HG02610 (cell line): Measurements from ENCODE around the gene UNC5C.

Experiments
- ATAC-seq: cut with Tn5 transposase; IDR thresholded peaks from one replicate; pipeline ENCODE4 v1.9.1; 2021; ENCODE audit warnings: mild to moderate bottlenecking, moderate library complexity; ENCODE audit not compliant: unreplicated experiment

UNC5C gene

DNA sequence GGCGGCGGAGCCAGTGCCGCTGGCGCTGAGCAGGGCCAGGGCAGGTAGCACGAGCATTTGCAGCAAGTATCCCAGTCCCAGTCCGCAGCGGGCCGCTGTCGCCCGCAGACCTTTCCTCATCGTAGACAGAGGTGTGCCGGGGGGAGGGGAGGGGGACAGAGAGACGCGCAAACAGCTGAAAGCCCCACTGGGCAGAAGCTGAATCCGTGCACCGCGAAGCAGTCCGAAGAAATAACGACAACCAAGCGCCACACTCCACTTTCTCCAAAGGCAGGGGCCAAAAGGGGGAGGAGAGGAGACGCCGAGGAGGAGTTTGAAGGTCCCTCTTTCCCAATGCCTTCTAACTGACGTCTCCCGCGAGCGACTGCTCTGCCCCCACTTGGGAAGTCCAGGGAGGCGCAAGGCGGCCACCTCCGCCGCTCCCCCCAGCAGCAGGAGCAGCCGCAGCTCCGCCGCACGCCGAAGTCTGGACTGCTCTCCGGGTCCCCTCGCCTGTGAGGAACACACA lies at the start of gene UNC5C:
UNC5C (minus strand) TSS at position 236 of the 508 bp plus-strand sequence.
- no peak for ATAC-seq

DNA sequence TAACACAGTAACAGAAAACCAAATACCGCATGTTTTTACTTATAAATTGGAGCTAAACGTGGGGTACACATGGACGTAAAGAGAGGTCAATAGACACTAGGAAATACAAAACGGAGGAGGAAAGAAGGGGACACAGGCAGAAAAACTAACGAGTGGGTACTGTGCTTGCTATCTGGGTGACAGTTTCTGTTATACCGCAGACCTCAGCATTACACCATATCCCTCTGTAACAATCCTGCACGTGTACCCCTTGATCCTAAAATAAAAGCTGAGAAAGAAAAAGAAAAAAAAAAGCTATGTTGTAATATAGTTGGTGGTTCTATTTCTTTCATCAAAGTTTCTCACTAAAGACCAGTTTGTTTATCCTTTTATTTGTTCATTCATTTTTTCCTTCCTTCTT lies 47.9 kb upstream of the UNC5C start:
- ATAC-seq = no peak

- no peak for ATAC-seq
Observed at GRCh38 chr4:95594629-95595028, 45.9 kb upstream of the UNC5C start.

- no peak for ATAC-seq
Observed at GRCh38 chr4:95594013-95594412, 45.2 kb upstream of the UNC5C start.

GRCh38 chr4:95591278-95591677 lies 42.5 kb upstream of the UNC5C start:
- no peak for ATAC-seq

GRCh38 chr4:95590615-95591014 lies 41.8 kb upstream of the UNC5C start:
- ATAC-seq = no peak

- ATAC-seq = no peak
Observed at GRCh38 chr4:95585016-95585695, 36.4 kb upstream of the UNC5C start.

DNA sequence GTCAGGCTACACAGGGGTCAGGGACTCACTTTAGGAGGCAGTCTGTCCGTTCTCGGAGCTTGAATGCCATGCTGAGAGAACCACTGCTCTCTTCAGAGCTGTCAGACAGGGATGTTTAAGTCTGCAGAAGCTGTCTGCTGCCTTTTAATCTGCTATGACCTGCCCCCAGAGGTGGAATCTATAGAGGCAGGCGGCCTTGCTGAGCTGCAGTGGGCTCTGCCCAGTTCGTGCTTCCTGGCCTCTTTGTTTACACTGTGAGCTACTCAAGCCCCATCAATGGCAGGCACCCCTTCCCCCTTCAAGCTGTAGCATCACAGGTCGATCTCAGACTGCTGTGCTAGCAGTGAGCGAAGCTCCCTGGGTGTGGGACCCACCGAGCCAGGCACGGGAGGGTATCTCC lies 31.5 kb upstream of the UNC5C start:
- no peak for ATAC-seq

DNA sequence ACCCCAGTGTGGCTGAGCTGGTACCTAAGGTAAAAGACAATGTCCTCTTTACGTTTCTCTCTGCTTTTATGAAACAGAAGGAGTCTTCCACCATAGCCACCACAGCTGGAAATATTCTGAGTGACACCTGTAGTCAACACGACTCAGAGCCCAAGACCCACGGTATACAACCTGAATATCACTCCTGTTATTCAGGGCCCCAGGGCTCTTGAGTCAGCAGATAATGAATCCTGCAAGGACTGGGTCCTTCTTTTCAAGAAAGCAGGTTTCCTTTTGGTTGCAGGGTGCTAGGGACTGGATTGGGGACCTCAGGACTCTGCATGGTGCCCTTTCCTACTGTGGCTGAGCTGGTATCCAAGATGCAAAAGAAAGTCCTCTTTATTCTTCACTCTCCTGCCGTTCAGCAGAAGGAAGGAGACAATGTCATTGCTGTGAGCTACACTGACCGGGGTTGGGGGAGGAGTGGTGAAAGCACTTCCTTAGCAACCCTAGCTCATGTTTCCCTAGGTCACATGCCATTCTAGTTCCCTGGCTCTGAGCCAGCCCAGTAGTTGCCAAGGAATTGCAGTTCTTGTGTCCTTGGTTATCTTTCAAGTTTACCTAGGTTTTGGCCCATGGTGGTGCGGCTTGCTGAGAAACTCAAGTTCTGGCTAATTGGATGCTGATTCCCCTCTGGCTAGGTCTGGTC lies 23.7 kb upstream of the UNC5C start:
- no peak for ATAC-seq

DNA sequence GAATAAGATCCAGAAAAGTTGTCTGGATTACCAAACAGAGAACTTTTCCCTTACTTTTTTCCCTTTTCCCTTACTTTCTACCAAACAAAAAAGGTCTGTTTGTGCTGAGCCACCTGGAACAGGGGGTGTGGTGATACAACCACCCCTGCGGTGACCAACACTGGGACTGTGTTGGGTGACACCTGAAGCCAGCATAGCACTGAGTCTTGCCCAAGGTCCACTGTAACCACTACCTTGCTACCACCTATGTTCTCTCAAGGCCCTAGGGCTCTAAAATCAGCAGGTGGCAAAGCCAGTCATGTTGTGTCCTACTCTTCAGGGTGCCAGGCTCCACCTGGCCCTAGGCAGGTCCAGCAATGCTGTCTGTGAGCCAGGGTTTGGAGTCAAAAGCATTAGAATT lies 22.8 kb upstream of the UNC5C start:
- ATAC-seq = no peak

- ATAC-seq = no peak
Observed at GRCh38 chr4:95563638-95564337, 15.0 kb upstream of the UNC5C start.

DNA sequence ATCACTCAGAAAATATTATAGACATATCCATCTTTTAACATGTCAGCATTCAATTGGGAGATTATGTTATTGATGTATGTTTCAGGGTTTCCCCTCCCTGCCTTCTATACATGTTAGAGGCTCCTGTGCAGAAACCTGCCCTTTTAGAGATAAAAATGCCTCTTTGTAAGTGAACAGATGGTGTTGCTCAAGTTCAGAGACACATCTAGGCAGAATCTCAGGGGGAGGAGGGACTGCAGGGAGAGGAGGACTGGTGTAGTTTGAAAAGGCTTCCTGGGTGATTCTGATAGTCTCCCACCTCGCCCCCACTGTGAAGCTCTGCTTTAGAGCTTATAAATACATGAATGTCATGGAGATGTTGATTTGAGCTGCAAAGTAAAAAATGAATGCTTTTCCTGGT lies 12.0 kb upstream of the UNC5C start:
- ATAC-seq = no peak

- no peak for ATAC-seq
Observed at GRCh38 chr4:95556207-95556859, 7.6 kb upstream of the UNC5C start.

DNA sequence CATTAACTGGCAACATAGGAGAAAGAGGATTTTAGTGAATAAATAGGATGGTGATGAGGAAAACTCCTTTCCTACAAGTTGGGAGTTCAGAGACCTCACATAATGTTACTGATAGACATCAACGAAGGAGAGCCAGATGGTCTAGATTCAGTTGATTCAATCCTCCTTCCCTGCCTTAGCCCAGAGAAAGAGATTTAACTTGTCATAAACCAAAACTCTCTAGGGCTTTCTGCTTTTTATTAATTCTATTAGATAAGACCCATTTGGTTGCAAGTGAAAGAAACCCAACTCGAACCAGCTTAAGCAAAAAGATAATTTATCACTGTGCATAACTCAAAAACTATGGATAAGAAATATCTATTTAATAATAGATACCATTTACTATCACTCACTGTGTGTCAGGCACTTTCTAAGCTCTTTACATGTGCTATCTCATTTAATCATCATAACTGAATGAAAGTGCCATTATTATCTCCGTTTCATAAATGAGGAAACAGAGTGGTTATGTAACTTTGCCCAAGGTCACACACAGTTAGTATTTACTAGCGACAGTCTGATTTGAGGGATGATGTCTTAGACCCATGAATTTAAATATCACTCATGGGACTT lies 4.3 kb upstream of the UNC5C start:
- no peak for ATAC-seq

DNA sequence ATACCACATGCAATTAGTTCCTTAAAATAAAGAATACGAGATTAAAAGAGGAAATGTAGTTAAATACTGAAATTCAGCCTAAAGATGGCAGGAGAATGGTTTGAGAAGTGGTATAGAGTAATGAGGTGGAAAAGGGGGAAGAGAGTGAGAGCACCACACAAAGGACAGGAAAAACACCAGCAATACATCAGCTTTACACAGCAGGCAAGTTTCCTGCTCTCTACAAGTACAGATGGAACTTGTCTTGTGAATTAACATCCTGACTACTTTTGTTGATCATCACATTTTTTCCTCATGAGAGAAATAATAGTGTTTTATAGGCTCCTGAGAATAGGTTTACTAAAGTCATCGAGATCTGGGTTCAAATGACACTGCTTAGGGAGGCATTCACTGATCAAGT lies 2.9 kb upstream of the UNC5C start:
- ATAC-seq = no peak

DNA sequence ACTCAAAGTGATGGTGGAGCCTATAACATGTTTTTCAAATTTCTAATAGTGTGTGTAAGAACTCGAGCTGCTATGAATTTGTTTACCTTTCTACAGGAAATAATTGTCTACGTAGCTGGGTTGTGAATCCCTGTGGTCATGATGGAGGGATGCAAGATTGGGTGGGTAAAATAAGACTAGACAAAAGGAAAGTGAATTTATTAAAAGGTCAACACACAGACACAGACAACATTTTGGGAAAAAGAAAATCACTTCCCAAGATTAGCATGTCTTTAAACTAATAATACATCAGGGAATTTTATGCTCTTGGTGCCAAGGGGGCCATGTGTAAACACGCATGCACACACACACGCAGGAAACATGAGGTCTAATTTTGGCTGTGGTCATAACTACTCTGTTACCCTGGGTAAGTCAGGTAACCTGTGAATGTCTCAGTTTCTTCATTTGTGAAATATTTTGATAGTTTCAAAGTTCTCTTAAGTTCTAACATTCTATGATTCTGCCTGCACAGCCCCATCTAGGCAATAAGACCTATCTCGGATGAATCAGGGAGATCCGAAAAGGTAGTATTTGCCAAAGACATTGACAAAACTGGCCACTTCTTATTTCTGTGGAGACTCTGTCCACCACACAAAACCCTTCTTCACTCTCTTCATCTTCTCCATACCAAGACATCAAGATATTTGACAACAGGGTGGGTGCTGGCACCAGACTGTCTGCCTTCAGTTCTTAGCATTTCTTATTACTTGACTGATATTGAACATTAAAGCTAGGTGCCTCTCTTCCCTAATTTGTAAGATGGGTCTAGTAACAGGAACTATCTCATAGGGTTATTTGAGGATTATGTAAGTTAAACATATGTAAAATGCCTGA lies 1.6 kb upstream of the UNC5C start:
- no peak for ATAC-seq

GRCh38 chr4:95549246-95550114 lies 707 bp upstream of the UNC5C start:
- ATAC-seq = peak; percentile 98

DNA sequence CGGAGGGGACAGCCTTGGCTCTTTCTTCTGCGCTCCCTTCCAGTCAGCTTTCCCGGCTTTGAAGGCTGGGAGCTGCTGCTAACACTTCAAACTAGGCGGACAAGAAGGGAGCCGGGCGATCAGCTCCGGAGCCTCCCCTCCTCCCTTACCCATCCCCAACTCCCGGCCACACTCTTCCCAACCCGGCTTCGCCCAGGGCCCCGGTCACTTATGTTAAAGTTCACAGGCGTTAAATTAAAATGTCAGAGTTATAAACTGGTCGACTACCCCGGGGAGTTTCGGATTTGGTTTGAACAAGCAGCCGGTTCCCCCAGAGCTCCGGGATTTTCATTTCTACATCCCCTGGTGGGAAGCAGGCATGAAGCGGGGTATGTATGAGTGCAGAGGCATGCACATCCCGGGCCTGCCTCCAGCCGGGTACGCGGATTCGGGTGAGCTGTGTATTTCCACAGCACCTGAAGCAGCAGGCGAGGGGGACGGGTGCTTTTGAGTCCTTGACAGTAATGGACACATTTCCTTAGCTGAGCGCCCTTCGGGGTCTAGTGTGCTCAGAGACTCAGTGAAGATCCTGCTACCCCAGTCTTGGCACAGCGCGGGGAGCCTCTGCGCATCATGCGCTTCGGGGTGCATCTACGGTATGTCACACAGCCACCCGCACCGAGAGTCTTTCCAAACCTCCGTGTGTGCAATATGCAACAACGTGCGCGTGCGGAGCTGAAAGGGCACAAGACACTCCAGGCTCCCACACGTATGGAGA lies 880 bp downstream of the UNC5C start:
- no peak for ATAC-seq
